Neural progenitor cell (in vitro differentiated cells): Measurements from ENCODE around the gene SOS2.

Experiments
- CTCF ChIP-seq: fragments of 200-600 bp; sonication (generic); IDR thresholded peaks from 2 replicates; pipeline ENCODE4 v1.5.1; 2017; ENCODE audit warnings: antibody characterized with exemption, mild to moderate bottlenecking
- EZH2 ChIP-seq: fragments of 200-600 bp; sonication (generic); IDR thresholded peaks from 2 replicates; pipeline ENCODE4 v1.6.1; 2017; ENCODE audit warnings: antibody characterized with exemption, mild to moderate bottlenecking, moderate library complexity
- EZH2phosphoT487 ChIP-seq: fragments of 200-600 bp; sonication (generic); IDR thresholded peaks from 2 replicates; pipeline ENCODE4 v1.6.1; 2017; ENCODE audit warnings: antibody characterized with exemption

GRCh38 chr14:50249136-50249775, 17.9 kb upstream of the SOS2 start:
- TF ChIP-seq CTCF (no peak), EZH2 (no peak), EZH2phosphoT487 (no peak)
